ENCODE results near the gene MC1R.

The MC1R gene

GRCh38 chr16:89936034-89936433, 17.4 kb downstream of the MC1R start:
- DNase-seq: no peak

- DNase-seq: no peak
Observed at GRCh38 chr16:89936508-89936907, 17.8 kb downstream of the MC1R start.

- DNase-seq: no peak
Observed at GRCh38 chr16:89936981-89937380, 18.3 kb downstream of the MC1R start.

GRCh38 chr16:89938175-89938885, 19.7 kb downstream of the MC1R start:
- no peak for DNase-seq

- DNase-seq: no peak
Observed at GRCh38 chr16:89944773-89945172, 26.1 kb downstream of the MC1R start.

GRCh38 chr16:89945654-89946053, 27.0 kb downstream of the MC1R start:
- DNase-seq: no peak

- DNase-seq: no peak
Observed at GRCh38 chr16:89946515-89946914, 27.9 kb downstream of the MC1R start.

- no peak for DNase-seq
Observed at GRCh38 chr16:89949121-89949742, 30.6 kb downstream of the MC1R start.

- DNase-seq: no peak
Observed at GRCh38 chr16:89949756-89950155, 31.1 kb downstream of the MC1R start.

- DNase-seq: no peak
Observed at GRCh38 chr16:89951509-89951908, 32.8 kb downstream of the MC1R start.

- no peak for DNase-seq
Observed at GRCh38 chr16:89952049-89952448, 33.4 kb downstream of the MC1R start.

GRCh38 chr16:89952551-89952950, 33.9 kb downstream of the MC1R start:
- DNase-seq: no peak

GRCh38 chr16:89953671-89954406, 35.2 kb downstream of the MC1R start:
- no peak for DNase-seq

GRCh38 chr16:89954462-89954861, 35.8 kb downstream of the MC1R start:
- no peak for DNase-seq

- no peak for DNase-seq
Observed at GRCh38 chr16:89955001-89955685, 36.5 kb downstream of the MC1R start.

- no peak for DNase-seq
Observed at GRCh38 chr16:89956505-89957215, 38.0 kb downstream of the MC1R start.

GRCh38 chr16:89957216-89957785, 38.6 kb downstream of the MC1R start:
- DNase-seq: no peak

- no peak for DNase-seq
Observed at GRCh38 chr16:89958068-89958467, 39.4 kb downstream of the MC1R start.

GRCh38 chr16:89958596-89958995, 39.9 kb downstream of the MC1R start:
- no peak for DNase-seq

GRCh38 chr16:89960966-89961365, 42.3 kb downstream of the MC1R start:
- no peak for DNase-seq

GRCh38 chr16:89961920-89962319, 43.3 kb downstream of the MC1R start:
- DNase-seq: no peak

- DNase-seq: no peak
Observed at GRCh38 chr16:89962754-89963498, 44.3 kb downstream of the MC1R start.

All from stimulated activated CD4-positive, alpha-beta T cell treated with anti-CD3 and anti-CD28 coated beads, Interleukin-4, amount 100 ng/mL, for 4 hours (primary cell).